Vagina (tissue), 2 donors: ENCODE data around the gene BIN1. TPM values are rescaled to one million over a fixed set of nuclear protein-coding genes. Genes with fewer than 3 reads are reported as not detected.

ENCODE experiments used
- DNase-seq, 2 donors: peaks; one replicate each; pipeline ENCODE4 v3.0.0-alpha.2; 2017; ENCODE audit errors: extremely low spot score in 2 of 2
- H3K27ac ChIP-seq: fragments of 200-600 bp; sonication (generic); one replicate; pipeline ENCODE4 v1.5.1; 2019
- H3K27me3 ChIP-seq: fragments of 200-600 bp; sonication (generic); one replicate; pipeline ENCODE4 v1.5.1; 2019
- H3K36me3 ChIP-seq, 2 donors: fragments of 200-600 bp; sonication (generic); one replicate each; pipeline ENCODE4 v1.5.1; 2017 to 2019
- H3K4me1 ChIP-seq: fragments of 200-600 bp; sonication (generic); one replicate; pipeline ENCODE4 v1.5.1; 2019
- H3K4me3 ChIP-seq, 2 donors: fragments of 200-600 bp; sonication (generic); 1 replicate in 1 of 2; 2 replicates in 1 of 2; pipeline ENCODE4 v1.5.1; 2016 to 2019
- H3K9me3 ChIP-seq: fragments of 200-600 bp; sonication (generic); one replicate; pipeline ENCODE4 v1.5.1; 2019
- CTCF ChIP-seq, 3 experiments: fragments of 450-650 bp in 2 of 3; fragments of 200-600 bp in 1 of 3; sonication (generic) in 1 of 3; IDR thresholded peaks; one replicate each; pipeline ENCODE4 v1.5.1; 2017 to 2019; ENCODE audit warnings: antibody characterized with exemption in 3 of 3, mild to moderate bottlenecking in 2 of 3, moderate library complexity in 2 of 3
- POLR2A ChIP-seq, 2 donors: fragments of 450-650 bp; IDR thresholded peaks; one replicate each; pipeline ENCODE4 v1.6.1; 2017; ENCODE audit warnings: antibody characterized with exemption in 2 of 2, mild to moderate bottlenecking in 2 of 2, moderate library complexity in 2 of 2
- POLR2AphosphoS5 ChIP-seq, 2 donors: sonication (generic); formaldehyde crosslinking; IDR thresholded peaks; one replicate each; pipeline ENCODE4 v1.9.0; 2017; ENCODE audit warnings: antibody characterized with exemption in 2 of 2, mild to moderate bottlenecking in 2 of 2, low read depth in 1 of 2; ENCODE audit not compliant: insufficient read depth in 1 of 2
- intact Hi-C: fragments of 100-400 bp; cut with DNase I; formaldehyde crosslinking; loops from one replicate; pipeline ENCODE4 v1.15.1; 2023
- total RNA-seq: library from RNA; depleted of rRNA; stranded (reverse); fragments of >200 nt; gene quantifications from one replicate; pipeline ENCODE4 v1.2.3, GENCODE V29; 2016

Gene BIN1
- total RNA-seq, 1 donor from 2014 or later = 60.9 TPM

- H3K4me1 ChIP-seq = peaks cover 12% of the 10 kb centered on the region
- peak in 1 of 2 donors; percentile 87 for DNase-seq
- H3K27ac ChIP-seq = peak overlapping the region; percentile 57
- no peaks in the 10 kb centered on the region for H3K9me3 ChIP-seq
- intact Hi-C loops = no loop called here
- no peaks in the 10 kb centered on the region for H3K36me3 ChIP-seq
- no peaks in the 10 kb centered on the region for H3K27me3 ChIP-seq
- no peak overlapping the region for H3K4me3 ChIP-seq
- no peak for TF ChIP-seq POLR2AphosphoS5 (IDR thresholded peaks at IDR 0.05; ENCODE audit: insufficient read depth in 1 of 2, low read depth in 1 of 2)
- TF ChIP-seq POLR2A (IDR thresholded peaks at IDR 0.05) = no peak
- no peak for TF ChIP-seq CTCF (IDR thresholded peaks at IDR 0.05)
These were observed 92.7 kb downstream of the BIN1 start for GRCh38 chr2:127014224-127014623.

- intact Hi-C loops = no loop called here
- no peak overlapping the region for H3K4me3 ChIP-seq
- DNase-seq = peak in 1 of 2 donors; percentile 81
- peaks cover 12% of the 10 kb centered on the region for H3K4me1 ChIP-seq
- H3K27ac ChIP-seq = no peak overlapping the region
- no peaks in the 10 kb centered on the region for H3K9me3 ChIP-seq
- no peaks in the 10 kb centered on the region for H3K36me3 ChIP-seq
- TF ChIP-seq POLR2AphosphoS5 (IDR thresholded peaks at IDR 0.05; ENCODE audit: insufficient read depth in 1 of 2, low read depth in 1 of 2) (no peak), CTCF (IDR thresholded peaks at IDR 0.05) (no peak), POLR2A (IDR thresholded peaks at IDR 0.05) (no peak)
- H3K27me3 ChIP-seq = no peaks in the 10 kb centered on the region
These were observed 94.1 kb downstream of the BIN1 start for GRCh38 chr2:127012868-127013267.

- TF ChIP-seq POLR2AphosphoS5 (IDR thresholded peaks at IDR 0.05; ENCODE audit: insufficient read depth in 1 of 2, low read depth in 1 of 2) (peak in 1 of 2 donors; percentile 38), CTCF (IDR thresholded peaks at IDR 0.05) (no peak), POLR2A (IDR thresholded peaks at IDR 0.05) (no peak)
- H3K27ac ChIP-seq = peak overlapping the region; percentile 46
- no peak overlapping the region for H3K4me3 ChIP-seq
- H3K27me3 ChIP-seq = no peaks in the 10 kb centered on the region
- H3K36me3 ChIP-seq = no peaks in the 10 kb centered on the region
- intact Hi-C loops = no loop called here
- H3K4me1 ChIP-seq = peaks cover 12% of the 10 kb centered on the region
- peak in 1 of 2 donors; percentile 88 for DNase-seq
- H3K9me3 ChIP-seq = no peaks in the 10 kb centered on the region
These were observed 94.7 kb downstream of the BIN1 start for GRCh38 chr2:127012215-127012614.

GRCh38 chr2:127011796-127012195 lies 95.2 kb downstream of the BIN1 start:
- intact Hi-C loops = no loop called here
- peak in 1 of 2 donors; percentile 80 for DNase-seq
- peak overlapping the region; percentile 7 for H3K27ac ChIP-seq

More at GRCh38 chr2:127011796-127012195, 95.2 kb downstream of the BIN1 start:
- no peaks in the 10 kb centered on the region for H3K36me3 ChIP-seq
- no peaks in the 10 kb centered on the region for H3K9me3 ChIP-seq
- H3K27me3 ChIP-seq = no peaks in the 10 kb centered on the region
- H3K4me1 ChIP-seq = peaks cover 12% of the 10 kb centered on the region
- TF ChIP-seq CTCF (IDR thresholded peaks at IDR 0.05) (no peak), POLR2A (IDR thresholded peaks at IDR 0.05) (no peak), POLR2AphosphoS5 (IDR thresholded peaks at IDR 0.05; ENCODE audit: insufficient read depth in 1 of 2, low read depth in 1 of 2) (no peak)
- no peak overlapping the region for H3K4me3 ChIP-seq
